HepG2 (cell line): ENCODE results near the gene MRPL14. TPM values are rescaled to one million over a fixed set of nuclear protein-coding genes. Genes with fewer than 3 reads are reported as not detected.

Experiments used
- BCL6 ChIP-seq: IDR thresholded peaks from 2 replicates; pipeline ENCODE4 v1.6.1; 2016; ENCODE audit warnings: missing genetic modification reagents, missing compliant biosample characterization
- CCAR2 ChIP-seq: fragments of 200-400 bp; formaldehyde crosslinking; optimal IDR thresholded peaks from 2 replicates; pipeline ENCODE3; 2018; ENCODE audit warnings: low read depth, mild to moderate bottlenecking, low read length, moderate library complexity
- ERF ChIP-seq: IDR thresholded peaks from 2 replicates; pipeline ENCODE4 v1.6.1; 2018; ENCODE audit warnings: missing biosample characterization, missing genetic modification reagents
- HIVEP1 ChIP-seq: sonication (generic); formaldehyde crosslinking; IDR thresholded peaks from 2 replicates; pipeline ENCODE4 v1.4.0; 2020; ENCODE audit warnings: mild to moderate bottlenecking, missing genetic modification reagents
- MTA3 ChIP-seq: sonication (generic); formaldehyde crosslinking; IDR thresholded peaks from 2 replicates; pipeline ENCODE4 v1.4.0; 2020; ENCODE audit warnings: missing genetic modification reagents
- TGIF2 ChIP-seq: IDR thresholded peaks from 2 replicates; pipeline ENCODE4 v1.6.1; 2016; ENCODE audit warnings: control low read depth, missing compliant biosample characterization
- THYN1 ChIP-seq: sonication (generic); formaldehyde crosslinking; IDR thresholded peaks from 2 replicates; pipeline ENCODE4 v1.8.1; 2023; ENCODE audit warnings: low read depth, mild to moderate bottlenecking, moderate library complexity, missing genetic modification reagents, borderline replicate concordance
- TP53 ChIP-seq: sonication (generic); formaldehyde crosslinking; conservative IDR thresholded peaks from 2 replicates; pipeline ENCODE4 v1.4.0; 2020; ENCODE audit warnings: missing genetic modification reagents
- ZFP37 ChIP-seq: sonication (generic); formaldehyde crosslinking; IDR thresholded peaks from 2 replicates; pipeline ENCODE4 v1.4.0; 2020; ENCODE audit warnings: missing genetic modification reagents, borderline replicate concordance
- ZNF329 ChIP-seq: sonication (generic); formaldehyde crosslinking; IDR thresholded peaks from 2 replicates; pipeline ENCODE4 v1.9.0; 2021; ENCODE audit warnings: low read depth, mild to moderate bottlenecking, missing genetic modification reagents
- ZNF468 ChIP-seq: sonication (generic); formaldehyde crosslinking; IDR thresholded peaks from 2 replicates; pipeline ENCODE4 v1.8.0; 2022; ENCODE audit warnings: mild to moderate bottlenecking, moderate library complexity, missing genetic modification reagents
- ZNF557 ChIP-seq: sonication (generic); formaldehyde crosslinking; IDR thresholded peaks from 2 replicates; pipeline ENCODE4 v1.4.0; 2020; ENCODE audit warnings: missing genetic modification reagents
- ZNF589 ChIP-seq: sonication (generic); formaldehyde crosslinking; conservative IDR thresholded peaks from 2 replicates; pipeline ENCODE4 v1.8.0; 2022; ENCODE audit warnings: mild to moderate bottlenecking, moderate library complexity, missing genetic modification reagents
- ZNF614 ChIP-seq: IDR thresholded peaks from 2 replicates; pipeline ENCODE4 v1.6.1; 2018; ENCODE audit warnings: missing biosample characterization, missing genetic modification reagents, inconsistent platforms, borderline replicate concordance
- ZNF737 ChIP-seq: sonication (generic); formaldehyde crosslinking; IDR thresholded peaks from 2 replicates; pipeline ENCODE4 v1.5.0; 2020; ENCODE audit warnings: missing genetic modification reagents, mild to moderate bottlenecking, borderline replicate concordance
- ZNF75D ChIP-seq: sonication (generic); formaldehyde crosslinking; IDR thresholded peaks from 2 replicates; pipeline ENCODE4 v1.8.1; 2023; ENCODE audit warnings: missing genetic modification reagents, mild to moderate bottlenecking, borderline replicate concordance
- ZNF768 ChIP-seq: sonication (generic); formaldehyde crosslinking; IDR thresholded peaks from 2 replicates; pipeline ENCODE4 v1.4.0; 2020; ENCODE audit warnings: missing genetic modification reagents
- ZNF891 ChIP-seq: sonication (generic); formaldehyde crosslinking; IDR thresholded peaks from 2 replicates; pipeline ENCODE4 v1.5.0; 2020; ENCODE audit warnings: mild to moderate bottlenecking, missing genetic modification reagents
- polyA plus RNA-seq, 8 experiments: library from polyadenylated mRNA; depleted of rRNA in 3 of 8; stranded (reverse) in 7 of 8; unstranded in 1 of 8; fragments of >200 nt; fragmentation: Illumina TruSeq in 4 of 8; extraction: Trizol in 4 of 8; gene quantifications; 2 replicates each; pipeline versions ENCODE4 v1.2.1 to v1.2.3, GENCODE V29; 2011 to 2016; ENCODE audit warnings: low read depth in 4 of 8, missing spikeins in 1 of 8, mixed read lengths in 1 of 8; ENCODE audit not compliant: insufficient read depth in 1 of 8
- total RNA-seq, 5 experiments: library from RNA; depleted of rRNA; stranded (reverse); fragments of >200 nt; fragmentation: Illumina TruSeq; extraction: Trizol; gene quantifications; 2 replicates each; pipeline ENCODE4 v1.2.3, GENCODE V29; 2016; ENCODE audit warnings: low read depth in 1 of 5
- TF ChIP-seq, protein P1 (sequence below): sonication (generic); formaldehyde crosslinking; IDR thresholded peaks from 2 replicates; pipeline ENCODE4 v1.5.0; 2020; ENCODE audit warnings: mild to moderate bottlenecking, missing genetic modification reagents
- TF ChIP-seq, protein P2 (sequence below): sonication (generic); formaldehyde crosslinking; IDR thresholded peaks from 2 replicates; pipeline ENCODE4 v1.4.0; 2020; ENCODE audit warnings: mild to moderate bottlenecking, low read depth, missing genetic modification reagents
- TF ChIP-seq, protein P3 (sequence below): sonication (generic); formaldehyde crosslinking; IDR thresholded peaks from 2 replicates; pipeline ENCODE4 v1.8.1; 2023; ENCODE audit warnings: mild to moderate bottlenecking, missing genetic modification reagents
- TF ChIP-seq, protein P4 (sequence below): sonication (generic); formaldehyde crosslinking; IDR thresholded peaks from 2 replicates; pipeline ENCODE4 v1.5.1; 2020; ENCODE audit warnings: mild to moderate bottlenecking, missing genetic modification reagents, moderate library complexity
- TF ChIP-seq, protein P5 (sequence below): sonication (generic); formaldehyde crosslinking; IDR thresholded peaks from 2 replicates; pipeline ENCODE4 v1.5.0; 2020; ENCODE audit warnings: mild to moderate bottlenecking, missing genetic modification reagents

MRPL14 gene
- total and polyA plus RNA-seq, 2 of the 13 experiments (the other 11 are each of a cell fraction or from before 2014, with no cell fraction given) = 157 to 178 TPM

DNA sequence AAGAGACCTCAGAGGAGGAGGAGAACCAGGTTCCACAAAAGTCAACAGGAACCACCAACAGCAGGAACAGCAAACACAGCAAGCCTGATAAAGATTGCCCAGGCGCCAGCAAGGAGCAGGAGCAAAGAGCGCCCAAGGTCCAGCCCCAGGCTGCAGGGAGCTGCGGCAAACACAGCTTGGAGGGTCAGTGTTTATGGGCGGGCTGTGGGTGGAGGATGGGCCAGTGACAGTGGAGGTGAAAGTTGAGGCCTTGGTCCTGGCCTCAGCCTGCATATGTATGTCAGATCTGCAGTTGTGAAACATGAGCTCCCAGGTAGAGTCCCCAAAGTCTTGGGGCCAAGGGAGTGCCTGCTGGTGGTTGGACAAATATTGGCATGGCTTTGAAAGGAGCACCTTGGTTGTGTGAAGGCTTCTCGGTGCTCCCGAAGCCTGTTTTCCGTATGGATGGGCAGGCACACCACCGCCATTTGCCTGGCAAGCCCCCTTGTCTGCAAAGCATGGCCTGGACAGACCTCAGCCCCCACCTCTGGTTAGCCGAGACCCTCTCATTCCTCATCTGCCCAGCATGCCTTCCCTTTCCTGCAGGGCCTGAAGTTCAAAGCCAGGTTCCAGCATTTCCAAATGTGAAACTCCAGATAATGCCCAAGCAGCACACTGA, 29.4 kb upstream of the MRPL14 start (continued):
- TF ChIP-seq, protein P1, sequence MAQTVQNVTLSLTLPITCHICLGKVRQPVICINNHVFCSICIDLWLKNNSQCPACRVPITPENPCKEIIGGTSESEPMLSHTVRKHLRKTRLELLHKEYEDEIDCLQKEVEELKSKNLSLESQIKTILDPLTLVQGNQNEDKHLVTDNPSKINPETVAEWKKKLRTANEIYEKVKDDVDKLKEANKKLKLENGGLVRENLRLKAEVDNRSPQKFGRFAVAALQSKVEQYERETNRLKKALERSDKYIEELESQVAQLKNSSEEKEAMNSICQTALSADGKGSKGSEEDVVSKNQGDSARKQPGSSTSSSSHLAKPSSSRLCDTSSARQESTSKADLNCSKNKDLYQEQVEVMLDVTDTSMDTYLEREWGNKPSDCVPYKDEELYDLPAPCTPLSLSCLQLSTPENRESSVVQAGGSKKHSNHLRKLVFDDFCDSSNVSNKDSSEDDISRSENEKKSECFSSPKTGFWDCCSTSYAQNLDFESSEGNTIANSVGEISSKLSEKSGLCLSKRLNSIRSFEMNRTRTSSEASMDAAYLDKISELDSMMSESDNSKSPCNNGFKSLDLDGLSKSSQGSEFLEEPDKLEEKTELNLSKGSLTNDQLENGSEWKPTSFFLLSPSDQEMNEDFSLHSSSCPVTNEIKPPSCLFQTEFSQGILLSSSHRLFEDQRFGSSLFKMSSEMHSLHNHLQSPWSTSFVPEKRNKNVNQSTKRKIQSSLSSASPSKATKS (CRISPR knock-in tag) = no peak
- TF ChIP-seq, protein P2, sequence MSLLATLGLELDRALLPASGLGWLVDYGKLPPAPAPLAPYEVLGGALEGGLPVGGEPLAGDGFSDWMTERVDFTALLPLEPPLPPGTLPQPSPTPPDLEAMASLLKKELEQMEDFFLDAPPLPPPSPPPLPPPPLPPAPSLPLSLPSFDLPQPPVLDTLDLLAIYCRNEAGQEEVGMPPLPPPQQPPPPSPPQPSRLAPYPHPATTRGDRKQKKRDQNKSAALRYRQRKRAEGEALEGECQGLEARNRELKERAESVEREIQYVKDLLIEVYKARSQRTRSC = no peak
- TF ChIP-seq, protein P3, sequence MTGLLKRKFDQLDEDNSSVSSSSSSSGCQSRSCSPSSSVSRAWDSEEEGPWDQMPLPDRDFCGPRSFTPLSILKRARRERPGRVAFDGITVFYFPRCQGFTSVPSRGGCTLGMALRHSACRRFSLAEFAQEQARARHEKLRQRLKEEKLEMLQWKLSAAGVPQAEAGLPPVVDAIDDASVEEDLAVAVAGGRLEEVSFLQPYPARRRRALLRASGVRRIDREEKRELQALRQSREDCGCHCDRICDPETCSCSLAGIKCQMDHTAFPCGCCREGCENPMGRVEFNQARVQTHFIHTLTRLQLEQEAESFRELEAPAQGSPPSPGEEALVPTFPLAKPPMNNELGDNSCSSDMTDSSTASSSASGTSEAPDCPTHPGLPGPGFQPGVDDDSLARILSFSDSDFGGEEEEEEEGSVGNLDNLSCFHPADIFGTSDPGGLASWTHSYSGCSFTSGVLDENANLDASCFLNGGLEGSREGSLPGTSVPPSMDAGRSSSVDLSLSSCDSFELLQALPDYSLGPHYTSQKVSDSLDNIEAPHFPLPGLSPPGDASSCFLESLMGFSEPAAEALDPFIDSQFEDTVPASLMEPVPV (CRISPR knock-in tag) = peak; percentile 91
- TF ChIP-seq CCAR2 (no peak), THYN1 (no peak), TGIF2 (0 out of 2 replicates have a peak, but pooled peaks have one; percentile 77), ZNF768 (CRISPR knock-in tag) (peak; percentile 87), MTA3 (no peak), ERF (CRISPR knock-in tag) (peak; percentile 95), ZNF614 (CRISPR knock-in tag) (peak; percentile 85), BCL6 (CRISPR knock-in tag) (peak; percentile 86), ZNF589 (no peak), ZNF329 (CRISPR knock-in tag) (no peak), HIVEP1 (CRISPR knock-in tag) (peak; percentile 29; the same call in 1 of the 2 replicates), ZNF891 (CRISPR knock-in tag) (peak; percentile 91), TP53 (CRISPR knock-in tag) (0 out of 2 replicates have a peak, but pooled peaks have one; percentile 6), ZNF468 (CRISPR knock-in tag) (no peak), ZFP37 (CRISPR knock-in tag) (no peak), ZNF557 (CRISPR knock-in tag) (no peak), ZNF75D (no peak), ZNF737 (CRISPR knock-in tag) (no peak)
- TF ChIP-seq, protein P4, sequence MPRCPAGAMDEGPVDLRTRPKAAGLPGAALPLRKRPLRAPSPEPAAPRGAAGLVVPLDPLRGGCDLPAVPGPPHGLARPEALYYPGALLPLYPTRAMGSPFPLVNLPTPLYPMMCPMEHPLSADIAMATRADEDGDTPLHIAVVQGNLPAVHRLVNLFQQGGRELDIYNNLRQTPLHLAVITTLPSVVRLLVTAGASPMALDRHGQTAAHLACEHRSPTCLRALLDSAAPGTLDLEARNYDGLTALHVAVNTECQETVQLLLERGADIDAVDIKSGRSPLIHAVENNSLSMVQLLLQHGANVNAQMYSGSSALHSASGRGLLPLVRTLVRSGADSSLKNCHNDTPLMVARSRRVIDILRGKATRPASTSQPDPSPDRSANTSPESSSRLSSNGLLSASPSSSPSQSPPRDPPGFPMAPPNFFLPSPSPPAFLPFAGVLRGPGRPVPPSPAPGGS = peak; percentile 52; the same call in 1 of the 2 replicates
- TF ChIP-seq, protein P5, sequence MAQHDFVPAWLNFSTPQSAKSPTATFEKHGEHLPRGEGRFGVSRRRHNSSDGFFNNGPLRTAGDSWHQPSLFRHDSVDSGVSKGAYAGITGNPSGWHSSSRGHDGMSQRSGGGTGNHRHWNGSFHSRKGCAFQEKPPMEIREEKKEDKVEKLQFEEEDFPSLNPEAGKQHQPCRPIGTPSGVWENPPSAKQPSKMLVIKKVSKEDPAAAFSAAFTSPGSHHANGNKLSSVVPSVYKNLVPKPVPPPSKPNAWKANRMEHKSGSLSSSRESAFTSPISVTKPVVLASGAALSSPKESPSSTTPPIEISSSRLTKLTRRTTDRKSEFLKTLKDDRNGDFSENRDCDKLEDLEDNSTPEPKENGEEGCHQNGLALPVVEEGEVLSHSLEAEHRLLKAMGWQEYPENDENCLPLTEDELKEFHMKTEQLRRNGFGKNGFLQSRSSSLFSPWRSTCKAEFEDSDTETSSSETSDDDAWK = no peak
